GM04504 (cell line): ENCODE results near the gene LSAMP.
"Not testable (repeated sequence)": the region's sequence is repeated elsewhere in the genome, so short reads cannot be mapped to it uniquely, and the experiment has no call there.

Source experiments
- DNase-seq: peaks from one replicate; pipeline ENCODE4 v3.0.0-alpha.2; 2012; ENCODE audit warnings: low read depth

The LSAMP gene

GRCh38 chr3:116103868-116104530 lies 341.3 kb downstream of the LSAMP start:
- no peak for DNase-seq

GRCh38 chr3:116102037-116102436 lies 343.2 kb downstream of the LSAMP start:
- DNase-seq: no peak

GRCh38 chr3:116097226-116097625 lies 348.1 kb downstream of the LSAMP start:
- no peak for DNase-seq

- DNase-seq: no peak
These were observed 348.7 kb downstream of the LSAMP start for GRCh38 chr3:116096631-116097030.

- DNase-seq: no peak
These were observed 351.9 kb downstream of the LSAMP start for GRCh38 chr3:116093374-116093773.

DNA sequence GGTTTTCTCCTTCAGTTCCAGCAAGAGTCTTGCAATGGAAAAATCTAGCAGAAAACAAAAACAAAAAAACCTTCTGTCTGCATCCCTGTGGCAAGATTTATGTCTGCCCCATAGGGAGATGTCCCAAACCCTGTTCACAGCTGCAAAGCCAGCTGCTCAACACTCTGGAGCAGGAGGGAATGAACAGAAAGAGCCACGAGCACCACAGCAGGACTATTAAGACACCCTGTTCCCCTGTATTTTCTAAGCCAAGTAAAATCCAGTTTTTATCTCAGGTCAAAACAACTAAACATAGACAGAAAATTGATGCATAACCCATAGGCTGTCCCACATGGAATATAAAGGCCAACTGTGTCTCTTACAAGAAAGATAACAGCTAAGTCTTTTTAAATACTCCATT lies 357.9 kb downstream of the LSAMP start:
- no peak for DNase-seq

- no peak for DNase-seq
These were observed 360.1 kb downstream of the LSAMP start for GRCh38 chr3:116084999-116085791.

- no peak for DNase-seq
These were observed 361.6 kb downstream of the LSAMP start for GRCh38 chr3:116083683-116084082.

DNA sequence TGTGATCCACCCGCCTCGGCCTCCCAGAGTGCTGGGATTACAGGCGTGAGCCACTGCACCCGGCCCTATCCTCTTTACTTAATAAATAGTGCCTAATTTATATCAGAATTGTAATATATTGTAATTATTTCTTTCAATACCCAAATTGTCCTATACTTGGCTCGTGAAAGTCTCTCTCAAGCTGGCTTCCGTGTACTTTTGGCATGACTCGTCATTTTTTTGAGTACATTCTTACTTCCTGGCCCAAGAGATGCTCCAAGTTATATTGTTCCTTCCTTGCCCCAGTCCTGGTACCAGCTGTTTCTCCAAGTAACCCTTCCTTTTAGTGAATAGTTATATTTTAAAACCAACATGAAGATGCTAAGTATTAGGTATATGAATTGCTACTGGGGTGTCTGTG lies 366.7 kb downstream of the LSAMP start:
- no peak for DNase-seq

DNA sequence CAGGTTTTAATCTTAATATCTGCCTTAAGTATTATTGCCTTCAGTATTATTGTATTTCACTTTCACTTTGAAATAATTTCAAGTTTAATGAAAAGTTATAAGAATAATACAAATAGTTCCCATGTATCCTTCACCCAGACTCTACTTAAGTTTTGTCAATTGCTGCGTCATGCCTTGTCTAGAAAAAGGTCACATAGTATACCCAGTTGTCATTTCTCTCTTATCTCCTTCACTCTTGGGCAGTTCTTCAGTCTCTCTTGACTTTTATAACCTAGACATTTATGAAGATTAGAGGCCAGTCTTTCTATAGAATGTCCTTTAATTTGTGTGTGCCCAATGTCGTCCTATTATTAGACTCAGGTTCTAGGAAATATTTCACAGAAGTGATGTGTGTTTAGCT lies 367.7 kb downstream of the LSAMP start:
- DNase-seq: no peak

- no peak for DNase-seq
These were observed 368.2 kb downstream of the LSAMP start for GRCh38 chr3:116077059-116077458.

DNA sequence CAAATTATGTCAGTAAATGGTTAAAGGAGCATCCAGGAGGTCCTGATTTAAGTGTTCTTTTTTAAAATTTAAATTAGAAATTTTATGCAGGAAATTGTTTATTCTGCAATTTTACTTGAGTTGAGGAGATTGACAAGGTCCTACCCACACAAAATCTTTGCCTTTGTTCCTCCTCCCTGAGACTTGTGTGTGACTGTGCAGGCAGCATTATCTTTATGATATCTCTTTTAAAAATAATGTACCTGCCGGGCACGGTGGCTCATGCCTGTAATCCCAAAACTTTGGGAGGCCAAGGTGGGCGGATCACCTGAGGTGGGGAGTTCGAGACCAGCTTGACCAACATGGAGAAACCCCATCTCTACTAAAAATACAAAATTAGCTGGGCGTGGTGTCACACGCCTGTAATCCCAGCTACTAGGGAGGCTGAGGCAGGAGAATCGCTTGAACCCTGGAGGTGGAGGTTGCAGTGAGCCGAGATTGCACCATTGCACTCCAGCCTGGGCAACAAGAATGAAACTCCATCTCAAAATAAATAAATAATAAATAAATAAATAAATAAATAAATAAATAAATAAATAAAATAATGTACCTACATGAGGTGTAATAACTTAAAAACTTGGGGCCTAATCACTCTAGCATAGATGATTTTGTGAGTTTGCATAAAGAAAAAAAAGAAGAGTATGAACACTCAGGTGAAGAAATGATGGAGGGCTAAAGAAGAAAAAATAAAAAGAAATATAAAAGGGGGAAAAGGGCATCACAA lies 374.6 kb downstream of the LSAMP start:
- DNase-seq: not testable (repeated sequence)

- DNase-seq: no peak
These were observed 375.2 kb downstream of the LSAMP start for GRCh38 chr3:116070061-116070460.

GRCh38 chr3:116069024-116069423 lies 376.3 kb downstream of the LSAMP start:
- DNase-seq: no peak

DNA sequence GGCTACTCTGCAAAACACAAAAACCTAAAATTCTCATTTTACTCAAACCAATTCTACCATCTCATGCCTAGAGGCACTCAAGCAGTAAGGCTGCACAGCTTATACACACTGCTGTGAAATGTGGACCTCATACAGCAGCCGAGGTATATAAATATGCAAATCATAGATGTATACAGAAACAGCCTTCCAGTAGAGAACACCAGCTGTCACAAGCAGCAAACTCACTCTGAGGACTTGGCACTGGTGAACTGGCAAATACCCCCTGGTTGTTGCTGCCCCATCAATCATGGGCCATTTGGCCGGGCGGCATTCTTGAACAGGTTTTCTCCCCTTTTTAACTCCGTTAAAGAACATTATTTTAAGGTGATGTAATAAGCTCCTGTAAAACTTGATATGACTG lies 378.0 kb downstream of the LSAMP start:
- DNase-seq: no peak

DNA sequence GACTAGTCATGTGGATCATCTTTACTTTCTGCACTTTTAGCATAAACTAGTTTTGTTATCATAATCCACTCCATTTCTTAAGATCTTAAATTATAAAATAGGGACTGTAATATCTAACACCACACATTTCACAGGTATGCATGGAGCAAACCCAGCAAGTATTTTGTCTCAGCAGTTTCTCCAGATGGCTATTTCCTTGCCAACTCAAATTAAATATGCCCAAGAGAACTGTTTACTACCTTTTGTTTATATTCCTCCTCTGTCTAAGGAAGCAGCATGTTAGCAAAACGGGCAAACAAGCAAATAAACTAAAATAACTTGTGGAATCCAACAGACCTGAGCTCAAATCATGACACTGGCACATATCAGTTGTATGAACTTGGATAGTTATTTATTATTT lies 379.8 kb downstream of the LSAMP start:
- DNase-seq: no peak

- DNase-seq: no peak
These were observed 380.6 kb downstream of the LSAMP start for GRCh38 chr3:116064646-116065045.

- DNase-seq: peak; percentile 75
These were observed 385.7 kb downstream of the LSAMP start for GRCh38 chr3:116059421-116060096.

DNA sequence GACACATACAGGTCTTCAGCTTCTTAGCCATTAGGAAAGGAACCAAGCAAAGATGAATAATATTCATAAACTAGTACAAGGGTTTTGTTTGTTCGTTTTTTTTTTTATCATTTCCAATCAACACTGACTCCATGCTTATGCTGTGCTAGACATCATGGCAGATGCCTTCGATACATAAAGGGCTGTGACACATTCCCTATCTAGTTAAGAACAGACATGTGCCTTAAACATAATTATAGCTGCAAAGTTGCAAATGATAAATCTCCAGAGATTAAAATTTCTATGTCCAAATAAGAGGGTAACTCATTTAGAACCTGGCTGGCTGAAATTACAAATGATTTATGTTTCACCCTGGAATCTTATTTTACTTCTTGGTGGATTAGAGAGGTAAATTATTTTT lies 386.4 kb downstream of the LSAMP start:
- DNase-seq: no peak

GRCh38 chr3:116057400-116058006 lies 387.8 kb downstream of the LSAMP start:
- DNase-seq: no peak

- DNase-seq: no peak
These were observed 389.0 kb downstream of the LSAMP start for GRCh38 chr3:116056280-116056679.

- no peak for DNase-seq
These were observed 392.3 kb downstream of the LSAMP start for GRCh38 chr3:116053017-116053416.
